ENCODE data around the gene IFIH1.

Gene IFIH1

DNA sequence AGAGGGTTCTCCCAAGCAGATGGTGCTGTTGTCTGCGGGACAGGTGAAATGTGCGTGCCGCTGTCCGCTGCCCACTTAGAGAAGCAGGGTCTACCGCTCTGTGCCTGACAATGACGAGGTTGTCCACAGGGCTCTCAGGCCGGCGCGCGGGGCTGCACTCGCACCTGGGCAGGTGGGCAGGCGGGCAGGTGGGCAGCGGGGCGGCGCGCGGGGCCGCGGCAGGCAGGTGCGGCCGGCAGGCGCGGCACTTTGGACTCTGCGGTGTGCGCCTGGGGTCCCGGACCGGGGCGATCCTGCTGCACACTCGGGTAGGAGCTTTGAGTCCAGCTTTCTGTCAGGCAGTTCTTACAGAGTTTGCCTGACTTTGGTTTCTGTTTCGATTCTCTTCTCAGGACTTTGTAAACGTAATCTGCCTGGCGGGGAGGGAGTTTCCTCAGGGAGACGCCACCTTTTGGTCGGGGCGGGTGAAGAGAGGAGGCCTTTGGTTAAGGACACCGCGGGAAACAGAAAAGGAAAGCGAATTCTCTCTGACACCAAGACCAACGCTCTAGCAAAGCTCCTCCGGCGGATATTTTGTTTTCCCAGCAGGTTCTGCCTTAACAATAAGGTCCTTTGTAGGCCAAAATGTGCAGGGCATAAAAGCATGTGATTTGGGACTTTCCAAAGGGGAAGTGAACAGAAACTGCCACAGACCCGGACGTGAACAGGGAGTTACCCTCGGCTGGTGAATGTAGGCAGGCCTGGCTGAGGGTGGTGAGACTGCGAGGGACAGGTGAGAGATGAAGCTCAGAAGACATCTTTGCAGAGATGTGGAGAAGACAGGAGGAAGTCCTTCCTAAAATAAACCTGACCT lies at the start of gene IFIH1:
IFIH1 (minus strand) TSS at position 357 of the 853 bp plus-strand sequence. CDS start 377 bp downstream, outside the sequence.
- DNase-seq, result peak; percentile 53 to 71

DNA sequence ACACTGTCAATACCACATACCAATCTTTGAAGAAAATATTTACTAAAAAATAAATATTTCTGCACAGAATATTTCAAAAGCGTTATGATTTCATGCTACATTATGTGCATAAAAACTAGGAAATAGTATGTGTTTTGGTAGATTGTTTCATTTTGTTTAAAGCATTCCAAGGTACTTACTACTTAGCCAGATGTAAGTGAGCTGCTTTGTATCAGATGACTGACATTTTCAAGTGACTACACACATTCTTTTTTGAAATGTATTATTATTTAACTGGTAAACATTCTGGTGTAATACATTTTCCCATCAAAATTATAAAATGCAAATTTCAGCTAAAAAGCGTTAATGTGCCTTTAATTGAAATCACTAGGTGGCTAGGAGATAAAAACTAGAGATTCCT lies 46.9 kb upstream of the IFIH1 start:
- DNase-seq, result no peak

DNA sequence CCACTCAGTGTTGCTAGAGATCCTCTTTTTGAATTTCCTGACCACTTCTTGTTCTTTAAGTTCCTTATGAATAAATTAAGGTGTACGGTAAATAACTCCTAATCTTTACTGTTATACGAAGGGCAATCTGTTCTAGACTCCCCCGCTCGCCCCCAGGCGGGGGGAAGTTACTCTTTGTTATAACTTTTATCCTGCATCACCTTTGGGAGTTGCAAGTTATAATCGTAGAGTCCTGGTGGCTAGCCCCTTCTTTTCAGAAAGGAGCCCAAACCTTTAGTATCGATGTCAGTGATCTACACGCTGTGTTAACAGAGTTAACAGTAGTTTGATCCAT lies 26.1 kb upstream of the IFIH1 start:
- no peak for DNase-seq

DNA sequence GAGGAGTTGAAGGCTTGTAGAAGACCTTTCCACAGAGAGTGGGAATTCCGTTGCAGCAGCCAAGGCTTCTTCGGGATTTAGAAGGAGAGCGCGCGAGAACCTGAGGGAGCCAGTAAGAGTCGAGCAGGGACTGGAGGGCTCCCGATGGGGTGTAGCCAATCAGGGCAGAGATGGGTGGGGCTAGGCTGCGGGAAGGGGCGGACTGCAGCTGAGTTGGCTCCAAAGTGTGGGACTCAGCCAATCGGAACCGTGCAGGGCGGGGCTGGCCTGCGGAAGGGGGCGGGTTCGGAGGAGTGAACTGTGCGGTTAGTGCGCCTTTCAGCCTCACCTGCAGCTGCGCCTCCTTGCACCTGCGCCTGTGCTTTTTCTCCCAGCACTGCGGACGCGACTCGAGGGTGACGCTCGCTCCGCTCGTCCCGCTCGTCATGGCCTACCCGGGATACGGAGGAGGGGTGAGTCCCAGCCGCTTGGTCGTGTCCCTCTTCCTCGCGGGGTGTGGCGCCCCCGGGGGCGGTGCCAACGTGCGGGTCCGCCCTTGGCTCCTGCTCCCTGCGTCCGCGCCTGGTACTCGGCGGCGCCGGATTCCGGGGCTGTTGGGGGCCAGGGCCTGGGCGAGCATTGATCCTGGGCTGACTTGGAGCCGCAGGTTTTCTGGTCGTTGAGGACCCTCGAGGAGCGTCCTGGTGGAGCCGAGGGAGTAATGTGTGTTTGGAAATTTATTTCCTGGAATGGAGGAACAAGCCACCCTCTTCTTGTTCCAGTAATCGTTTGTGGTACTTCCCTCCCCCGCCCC lies 25.5 kb upstream of the IFIH1 start, which contains the start of gene GCA:
GCA (plus strand) TSS at position 309 of the 793 bp plus-strand sequence; CDS start at position 426, 117 bp downstream.
- DNase-seq, result peak; percentile 97 to 99

DNA sequence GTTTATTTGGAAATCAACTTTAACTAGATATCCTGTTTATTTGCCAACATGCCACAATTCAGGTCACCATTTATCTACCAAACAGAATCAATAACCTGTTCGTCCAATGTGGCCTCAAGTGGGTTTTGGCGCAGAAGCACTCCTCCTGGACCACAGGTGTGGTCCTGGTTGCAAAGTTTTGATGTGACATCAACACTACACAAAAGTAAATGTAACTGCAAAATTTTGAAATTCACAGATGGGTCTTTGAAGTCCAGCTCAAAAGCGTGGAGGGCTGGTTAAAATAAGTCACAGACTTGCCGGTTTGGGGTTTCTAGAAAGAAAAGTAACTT lies 25.0 kb upstream of the IFIH1 start:
- DNase-seq, result no peak

DNA sequence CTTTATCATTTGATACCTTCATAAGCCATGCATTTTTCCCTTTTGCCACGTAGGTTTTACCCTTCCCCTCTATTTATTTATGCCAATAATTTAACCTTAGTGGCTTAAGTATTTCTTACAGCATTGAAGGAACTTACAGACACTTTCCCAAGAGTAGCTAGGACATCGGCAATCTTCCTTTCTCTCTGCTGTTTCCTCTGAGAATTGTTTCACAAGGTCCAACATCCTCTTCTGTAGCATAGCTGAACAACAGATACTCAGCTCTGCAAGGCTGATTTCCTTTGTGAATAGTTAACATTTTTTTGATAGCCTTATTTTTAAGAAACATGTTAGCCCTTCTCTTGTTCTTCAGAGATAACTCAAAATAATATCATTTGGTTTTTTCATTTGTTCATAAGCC lies 24.4 kb upstream of the IFIH1 start:
- DNase-seq, result no peak

DNA sequence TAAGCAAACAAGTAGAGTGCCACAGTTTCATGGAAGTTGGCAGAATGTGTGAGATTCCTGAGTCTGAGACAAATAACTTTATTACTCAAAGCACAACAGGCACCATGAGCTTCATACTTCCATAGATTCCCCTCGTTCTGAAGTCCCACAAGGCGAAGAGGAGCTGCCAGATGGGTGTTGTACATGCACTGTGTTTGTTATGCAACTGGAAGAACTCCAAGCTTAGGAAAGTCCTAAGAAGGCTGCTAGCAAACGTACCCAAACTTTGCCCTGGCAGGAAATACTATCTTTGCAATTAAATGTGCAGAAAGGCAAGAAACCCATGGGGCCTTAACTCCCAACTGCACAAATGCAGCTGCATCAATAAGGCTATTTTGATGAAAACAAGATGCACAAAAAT lies 23.8 kb upstream of the IFIH1 start:
- DNase-seq, result no peak

DNA sequence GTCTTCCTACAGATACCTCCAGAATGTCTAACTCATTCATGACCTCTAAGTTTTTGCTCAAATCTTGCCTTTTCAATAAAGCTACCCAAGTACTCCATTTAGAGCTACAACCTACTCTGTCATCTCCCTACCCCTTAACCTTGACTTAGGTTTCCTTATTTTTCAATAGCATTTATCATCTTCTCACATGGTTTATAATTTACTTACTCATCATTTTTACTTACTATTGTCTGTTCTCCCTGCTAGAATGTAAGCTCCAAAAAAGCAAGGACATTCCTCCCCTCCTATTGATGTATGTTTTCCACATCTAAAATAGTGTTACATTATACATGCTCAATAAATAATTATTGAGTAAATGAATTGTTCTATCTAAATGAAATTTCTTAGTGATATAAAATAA lies 22.3 kb upstream of the IFIH1 start:
- DNase-seq, result no peak

DNA sequence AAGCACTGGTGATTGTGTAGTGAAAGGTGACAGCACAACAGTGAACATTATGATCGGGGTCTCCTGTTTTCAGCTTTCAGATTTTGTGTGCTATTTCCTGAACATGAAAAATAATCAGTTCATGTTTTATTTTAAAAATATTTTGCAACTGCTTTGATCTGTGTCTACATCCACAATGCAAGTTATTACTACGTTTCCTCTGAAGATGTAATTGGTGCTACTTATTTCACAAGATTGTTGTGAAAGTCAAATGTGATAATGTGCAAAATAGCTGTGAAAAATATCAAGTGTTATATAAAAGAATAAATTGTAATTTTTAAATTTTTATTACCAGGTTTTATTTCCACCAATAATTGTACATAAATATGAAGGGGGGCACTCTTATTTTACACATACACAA lies 19.4 kb upstream of the IFIH1 start:
- no peak for DNase-seq

DNA sequence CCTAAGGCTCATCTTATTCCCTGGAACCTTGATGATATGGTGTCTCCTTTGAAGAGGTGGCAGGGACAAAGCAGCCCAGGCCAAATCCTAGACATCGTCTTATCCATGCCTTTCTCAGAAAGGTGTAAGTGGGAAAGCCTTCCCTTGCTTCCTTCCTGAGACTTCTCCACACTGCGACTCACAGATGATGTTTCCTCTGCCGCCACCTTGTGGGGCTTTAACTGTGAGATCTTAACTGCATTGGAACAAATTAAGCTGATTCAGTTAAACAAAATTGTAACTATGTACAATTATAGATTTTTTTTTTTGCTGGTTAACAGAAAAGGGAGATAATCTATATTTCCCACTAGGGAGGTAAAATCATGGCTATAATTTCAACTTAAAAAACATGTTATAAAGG lies 15.5 kb upstream of the IFIH1 start:
- DNase-seq, result peak in 1 of 2 donors; percentile 6

DNA sequence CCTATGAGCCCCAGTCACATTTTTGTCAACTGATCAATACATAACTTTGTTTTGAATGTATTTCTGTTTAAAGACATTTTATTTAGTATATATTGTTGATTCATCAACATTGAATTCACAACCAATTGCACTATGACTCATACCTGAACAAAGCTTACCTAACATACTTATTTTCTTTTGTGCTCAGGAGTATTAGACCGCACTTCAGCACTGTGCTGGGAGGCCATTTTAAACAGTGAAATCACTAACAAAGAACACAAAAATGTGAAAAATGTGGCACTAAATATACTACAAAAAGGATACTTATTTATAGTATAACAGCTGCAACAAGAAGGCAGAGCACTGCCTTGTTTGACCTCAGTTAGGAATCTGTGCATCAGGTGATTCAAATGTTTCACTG lies 12.4 kb upstream of the IFIH1 start:
- DNase-seq, result no peak

DNA sequence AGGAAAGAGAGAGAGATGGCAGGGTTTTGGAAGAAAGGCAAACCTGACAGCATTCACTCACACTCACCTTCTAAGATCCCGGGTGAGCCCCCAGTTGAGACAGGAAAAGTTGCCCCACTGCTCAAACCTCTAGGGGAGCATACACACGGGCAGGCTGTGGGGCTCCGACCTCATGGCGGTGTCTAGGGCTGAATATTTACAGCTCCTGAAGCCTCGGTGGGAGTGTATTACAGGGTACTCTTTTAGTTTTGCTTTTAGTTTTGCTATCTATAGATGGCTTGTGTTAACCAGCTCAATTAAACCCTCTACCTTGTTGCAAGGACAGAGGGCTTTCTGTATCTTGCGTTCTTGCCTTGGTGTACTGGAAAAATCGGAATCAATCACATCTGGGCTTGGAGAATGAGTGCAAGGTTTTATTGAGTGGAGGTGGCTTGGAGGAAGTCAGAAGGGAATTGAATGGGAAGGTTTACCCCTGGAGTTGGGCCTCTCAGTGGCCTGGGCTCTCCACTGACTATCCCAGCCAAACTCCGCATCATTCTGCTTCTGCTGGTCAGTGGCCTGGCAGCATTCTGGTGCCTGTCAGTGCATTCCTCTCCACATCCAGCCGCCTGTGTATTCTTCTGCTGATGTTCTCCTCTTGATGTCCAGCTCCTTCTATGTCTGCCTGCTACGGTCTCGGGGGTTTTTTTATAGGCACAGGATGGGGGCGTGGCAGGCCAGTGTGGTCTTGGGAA lies 10.1 kb upstream of the IFIH1 start:
- DNase-seq, result no peak

DNA sequence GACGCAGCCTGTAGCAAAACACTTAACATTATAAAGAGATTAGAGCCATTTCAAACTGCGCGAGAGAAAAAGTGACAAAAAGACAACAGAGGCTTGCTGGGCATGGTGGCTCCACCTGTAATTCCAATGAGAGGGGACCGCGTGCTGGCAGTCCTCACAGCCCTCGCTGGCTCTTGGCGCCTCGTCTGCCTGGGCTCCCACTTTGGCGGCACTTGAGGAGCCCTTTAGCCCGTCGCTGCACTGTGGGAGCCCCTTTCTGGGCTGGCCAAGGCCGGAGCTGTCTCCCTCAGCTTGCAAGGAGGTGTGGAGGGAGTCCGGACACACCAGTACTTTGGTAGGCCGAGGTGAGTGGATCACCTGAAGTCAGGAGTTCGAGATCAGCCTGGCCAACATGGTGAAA lies 9.3 kb upstream of the IFIH1 start:
- no peak for DNase-seq

DNA sequence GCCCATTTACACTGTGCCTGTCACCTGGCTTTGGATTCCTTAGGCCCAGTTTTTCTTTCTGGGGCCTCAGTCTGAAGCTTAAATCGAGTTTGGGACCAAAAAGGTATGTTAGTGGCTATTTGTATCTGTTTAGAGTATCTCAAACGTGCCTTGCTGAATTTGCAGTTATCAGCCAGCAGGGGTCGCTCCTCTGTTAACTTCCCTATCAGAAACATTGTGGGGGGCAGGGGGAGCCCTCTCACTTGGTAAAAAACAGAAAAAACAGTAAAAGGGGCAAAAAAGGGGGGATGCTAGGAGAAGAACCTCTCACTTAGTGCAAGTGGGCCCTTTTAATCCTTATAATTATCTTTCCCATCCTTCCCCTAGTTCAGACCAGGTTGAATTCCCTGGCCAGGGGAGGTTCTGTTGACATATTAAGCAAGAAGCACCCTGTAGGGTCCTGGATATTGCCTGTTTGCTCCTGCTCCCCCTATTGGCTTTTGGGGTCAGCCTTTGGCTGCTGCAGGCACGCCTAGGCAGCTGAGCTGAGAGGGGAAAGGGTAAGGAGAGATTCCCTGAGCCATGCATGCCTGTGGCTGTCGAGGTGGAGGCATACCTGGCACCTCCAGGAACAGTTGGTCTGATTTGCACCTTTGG lies 8.8 kb upstream of the IFIH1 start:
- no peak for DNase-seq

DNA sequence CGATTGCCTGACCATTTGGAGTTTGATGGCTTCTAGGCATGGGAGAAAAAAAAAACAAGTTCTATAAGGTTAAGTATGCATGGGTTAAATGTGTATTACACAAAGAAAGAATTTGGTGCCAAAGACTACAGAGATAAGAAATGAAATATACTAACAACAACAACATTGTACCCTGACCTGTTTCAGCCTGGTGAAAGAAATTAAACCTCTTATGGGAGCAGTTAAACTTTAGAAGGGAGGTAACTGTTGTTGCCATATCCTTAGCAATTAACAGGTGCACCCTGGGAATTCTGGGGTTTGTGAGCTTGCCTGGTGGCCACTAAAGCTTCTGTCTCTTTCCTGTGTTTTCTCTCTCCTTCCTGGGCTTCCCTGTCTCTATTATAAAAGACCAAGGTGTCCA lies 6.5 kb upstream of the IFIH1 start:
- DNase-seq, result no peak

DNA sequence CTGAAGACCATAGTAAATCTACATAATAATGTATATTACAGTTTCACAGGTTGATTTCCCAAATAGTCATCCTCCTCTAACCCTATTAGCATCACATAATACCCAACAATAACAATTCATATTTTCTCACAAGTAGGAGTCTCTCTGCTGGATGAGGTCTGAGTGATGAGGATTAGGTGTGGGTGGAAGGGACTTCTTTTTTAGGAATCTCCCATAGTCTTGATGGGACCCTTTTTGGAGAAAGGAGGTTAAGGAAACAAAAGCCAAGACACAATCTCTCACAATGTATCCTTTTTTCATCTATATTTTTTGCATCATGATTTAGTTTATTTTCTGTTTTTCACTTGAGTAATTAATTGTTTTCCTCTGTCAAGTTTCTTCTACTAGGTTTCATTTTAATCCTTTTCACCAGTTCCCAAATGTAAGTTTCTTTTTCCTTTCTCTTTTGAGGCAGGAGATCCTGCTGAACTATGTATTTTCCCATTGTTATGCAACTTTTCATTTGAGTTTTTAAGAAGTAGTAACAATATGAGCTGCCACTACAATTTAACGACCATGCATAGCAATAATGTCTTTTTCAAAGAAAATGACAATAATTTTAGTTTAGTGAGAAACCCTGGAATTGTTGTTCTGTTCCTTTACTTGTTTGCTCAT lies 2.5 kb upstream of the IFIH1 start:
- no peak for DNase-seq

DNA sequence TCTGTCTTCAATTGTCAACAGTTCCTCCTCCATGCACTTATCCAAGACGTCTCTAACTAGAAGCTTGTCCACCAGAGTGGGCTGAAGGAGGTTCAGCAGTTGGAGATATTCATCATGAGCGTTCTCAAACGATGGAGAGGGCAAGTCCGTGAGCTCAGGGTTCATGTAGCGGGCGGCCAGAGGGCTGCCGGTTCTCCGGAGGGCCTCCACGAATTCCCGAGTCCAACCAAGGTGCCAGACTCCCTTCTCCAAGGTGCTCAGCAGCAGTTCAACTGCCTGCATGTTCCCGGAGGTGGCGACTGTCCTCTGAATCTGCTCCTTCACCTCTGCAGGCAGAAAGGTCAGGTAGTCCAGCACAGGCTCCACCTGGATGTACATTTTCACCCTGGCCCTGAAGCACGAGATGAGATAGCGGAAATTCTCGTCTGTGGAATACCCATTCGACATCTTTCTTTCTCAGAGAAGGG lies 590 bp downstream of the IFIH1 start:
- DNase-seq, result no peak

DNA sequence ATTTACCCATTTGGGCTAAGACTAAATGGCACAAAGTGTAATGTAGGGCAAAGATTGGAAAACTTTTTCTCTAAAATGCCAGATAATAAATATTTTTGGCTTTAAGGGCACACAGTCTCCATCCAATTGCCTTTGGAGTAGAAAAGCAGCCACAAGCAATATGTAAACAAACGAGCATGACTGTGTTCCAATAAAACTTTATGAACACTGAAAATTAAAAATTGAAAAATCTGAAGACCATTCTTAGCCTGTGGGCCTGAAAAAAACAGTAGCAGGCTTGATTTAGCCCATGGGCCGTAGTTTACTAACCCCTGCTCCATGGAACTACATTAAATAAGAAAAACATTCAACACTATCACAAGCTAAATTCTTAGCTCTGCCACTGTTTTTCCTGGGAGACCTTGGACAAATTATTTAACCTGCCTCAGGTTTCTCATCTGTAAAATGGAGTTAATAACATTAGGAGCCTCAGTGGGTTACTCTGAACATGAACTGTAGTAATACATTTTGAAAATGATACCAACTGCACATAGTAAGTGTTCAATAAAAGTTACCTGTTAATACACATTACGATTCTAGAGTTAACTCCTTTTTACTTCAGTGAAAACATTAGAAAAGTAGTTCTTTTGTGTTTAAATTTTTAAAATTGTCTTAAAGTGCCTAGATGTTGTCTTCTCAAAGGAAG lies 1.3 kb downstream of the IFIH1 start:
- no peak for DNase-seq

DNA sequence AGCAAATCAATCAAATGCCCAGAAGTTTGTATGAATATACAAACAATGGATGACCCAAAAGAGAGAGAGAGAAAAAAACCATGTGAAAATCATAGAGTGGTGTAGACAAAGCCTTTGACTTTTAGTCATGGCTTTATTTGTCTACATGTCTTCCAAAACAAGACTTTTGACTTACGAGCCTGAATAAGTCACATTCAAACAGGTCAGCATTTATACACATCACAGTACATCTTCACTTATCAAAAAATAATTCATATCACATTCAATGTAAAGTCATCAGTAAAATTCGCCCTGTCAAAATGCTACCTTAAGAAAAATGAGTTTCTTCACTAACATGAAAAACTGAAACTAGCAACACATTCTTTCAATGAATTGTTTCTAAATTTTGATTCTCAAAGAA lies 1.9 kb downstream of the IFIH1 start:
- no peak for DNase-seq

DNA sequence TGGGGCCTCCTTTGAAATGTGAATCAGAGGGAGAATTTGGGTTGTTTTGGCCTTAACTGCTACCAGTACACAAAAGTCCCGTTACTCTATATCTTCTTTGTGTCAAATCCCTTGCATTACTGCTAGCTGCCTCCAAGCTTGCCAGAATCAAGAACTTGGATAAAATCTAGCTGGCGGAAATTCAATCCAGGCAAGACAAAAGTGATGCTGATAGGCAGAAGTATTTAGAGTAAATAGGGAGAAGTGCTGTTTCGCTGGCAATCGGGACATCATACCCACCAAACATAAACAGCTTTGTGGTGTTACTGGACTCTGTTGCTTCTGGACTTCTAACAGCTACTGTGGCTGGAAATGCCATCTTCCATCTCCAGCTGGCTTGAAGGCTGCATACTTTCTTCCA lies 2.5 kb downstream of the IFIH1 start:
- no peak for DNase-seq

DNA sequence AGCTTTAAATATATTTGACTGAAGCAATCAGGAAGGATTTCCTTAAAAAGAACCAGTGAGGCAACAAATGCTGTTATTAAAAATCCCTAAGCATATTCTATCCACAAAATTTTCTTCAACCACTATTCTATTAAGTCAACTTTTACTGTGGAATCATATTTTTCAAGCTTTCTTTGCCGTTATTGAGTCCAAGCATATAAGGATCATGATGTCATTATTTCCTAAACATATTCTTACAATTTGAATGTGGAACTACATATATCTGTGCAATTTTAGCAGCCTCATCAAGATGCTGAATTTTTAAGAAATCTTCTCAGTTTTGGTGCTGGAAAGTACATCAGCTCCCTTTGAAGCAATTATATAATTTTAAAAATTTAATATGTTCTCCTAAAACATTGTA lies 5.6 kb downstream of the IFIH1 start:
- DNase-seq, result no peak
